NCI-H774 (cell line): Measurements from ENCODE around the gene DUS4L.
A peak's percentile ranks its signal among the peaks of the same experiment; 100 is the strongest.
"Not testable (repeated sequence)": the region's sequence is repeated elsewhere in the genome, so short reads cannot be mapped to it uniquely, and the experiment has no call there.

Experiments used
- DNase-seq: peaks from one replicate; lab custom pipeline; 2025; lab: John Stamatoyannopoulos, UW

The DUS4L gene

GRCh38 chr7:107563775-107564552 is at the start of gene DUS4L, which contains the start of gene COG5:
DUS4L (plus strand) TSS chr7:107563971; CDS start chr7:107567071, 3,100 bp downstream.
COG5 (minus strand) TSS chr7:107563920; CDS start chr7:107563896, 24 bp downstream.
- peak; percentile 79 for DNase-seq

- no peak for DNase-seq
These were observed 37.1 kb upstream of the DUS4L start for GRCh38 chr7:107526672-107527071.

- DNase-seq: no peak
These were observed 36.6 kb upstream of the DUS4L start for GRCh38 chr7:107527196-107527595.

GRCh38 chr7:107528461-107528860 is 35.3 kb upstream of the DUS4L start:
- DNase-seq: no peak

- no peak for DNase-seq
These were observed 33.0 kb upstream of the DUS4L start for GRCh38 chr7:107530751-107531150.

- no peak for DNase-seq
These were observed 29.6 kb upstream of the DUS4L start for GRCh38 chr7:107534139-107534538.

GRCh38 chr7:107537228-107537627 is 26.5 kb upstream of the DUS4L start:
- DNase-seq: not testable (repeated sequence)

GRCh38 chr7:107538001-107538400 is 25.8 kb upstream of the DUS4L start:
- DNase-seq: peak; percentile 89

- no peak for DNase-seq
These were observed 20.3 kb upstream of the DUS4L start for GRCh38 chr7:107543338-107543993.

GRCh38 chr7:107544848-107545591 is 18.8 kb upstream of the DUS4L start:
- DNase-seq: no peak

GRCh38 chr7:107551936-107552335 is 11.8 kb upstream of the DUS4L start:
- no peak for DNase-seq

GRCh38 chr7:107555893-107556292 is 7.9 kb upstream of the DUS4L start:
- DNase-seq: no peak

GRCh38 chr7:107559864-107560263 is 3.9 kb upstream of the DUS4L start:
- no peak for DNase-seq

- DNase-seq: no peak
These were observed 2.8 kb upstream of the DUS4L start for GRCh38 chr7:107560898-107561516.

GRCh38 chr7:107563081-107563774 is 543 bp upstream of the DUS4L start:
- no peak for DNase-seq

GRCh38 chr7:107564553-107565298 is 955 bp downstream of the DUS4L start:
- DNase-seq: no peak

- DNase-seq: no peak
These were observed 6.5 kb downstream of the DUS4L start for GRCh38 chr7:107570298-107570697.

GRCh38 chr7:107573537-107573936 is 9.8 kb downstream of the DUS4L start:
- no peak for DNase-seq

- no peak for DNase-seq
These were observed 15.7 kb downstream of the DUS4L start for GRCh38 chr7:107579554-107579884.

GRCh38 chr7:107579885-107580715 is 16.3 kb downstream of the DUS4L start, which contains the start of gene BCAP29:
BCAP29 (plus strand) TSS chr7:107580246; CDS start chr7:107580773, 527 bp downstream.
- peak; percentile 61 for DNase-seq
